HCT116 (cell line): ENCODE data around the gene TAF6L. TPM values are rescaled to one million over a fixed set of nuclear protein-coding genes. Genes with fewer than 3 reads are reported as not detected.

Experiments used
- ATAC-seq: fragments of 200-7000 bp; cut with Tn5 transposase; 2 replicates; pipeline ENCODE4 v1.9.1; 2020; ENCODE audit warnings: mild to moderate bottlenecking, moderate library complexity
- BruUV-seq: library from RNA; stranded (reverse); fragments of 400-500 nt; replicated peaks from 2 replicates; lab custom pipeline; 2021; lab: Mats Ljungman, UMichigan
- CTCF ChIA-PET: fragments of 300-600 bp; sonication (Branson Sonifier 250); formaldehyde crosslinking; loops from one replicate; lab custom pipeline; 2021; ENCODE audit warnings: antibody characterized with exemption; lab: Charles Lee
- POLR2A ChIA-PET: fragments of 300-600, 350-600 bp; sonication (Branson Sonifier 250); formaldehyde crosslinking; loops from one replicate; lab custom pipeline; 2021; ENCODE audit warnings: antibody characterized with exemption; lab: Charles Lee
- RAD21 ChIA-PET, 2 experiments: fragments of 300-600 bp; sonication (Branson Sonifier 250); formaldehyde crosslinking; loops; one replicate each; lab custom pipeline; 2023; ENCODE audit warnings: low total read pairs in 2 of 2; ENCODE audit not compliant: uncharacterized antibody in 2 of 2, unreplicated experiment in 2 of 2, low non-redundant PET in 1 of 2; lab: Charles Lee
- DNase-seq: peaks from one replicate; pipeline ENCODE4 v3.0.0-alpha.2; 2010; ENCODE audit warnings: low read depth, low spot score
- H2AFZ ChIP-seq: fragments of 200-600 bp; shearing (Covaris generic), sonication (generic); 2 replicates; pipeline ENCODE4 v1.6.1; 2017; ENCODE audit warnings: low read depth, mixed run types, mixed read lengths, antibody characterized with exemption, low read length; ENCODE audit not compliant: poor library complexity, severe bottlenecking
- H3K27ac ChIP-seq: 2 replicates; pipeline ENCODE4 v1.5.1; 2012; ENCODE audit warnings: low read depth, low read length
- H3K27me3 ChIP-seq: fragments of 200-600 bp; sonication (generic); 2 replicates; pipeline ENCODE4 v1.6.1; 2016; ENCODE audit warnings: mixed run types, low read length, mixed read lengths; ENCODE audit not compliant: insufficient read depth
- H3K36me3 ChIP-seq, 2 experiments: fragments of 200-500 bp in 1 of 2; fragments of 200-600 bp in 1 of 2; sonication (Bioruptor generic) in 1 of 2; sonication (generic) in 1 of 2; 2 replicates each; pipeline versions ENCODE4 v1.5.1 to v1.6.1; 2014 to 2016; ENCODE audit warnings: low read length in 2 of 2, inconsistent platforms in 1 of 2, mixed read lengths in 1 of 2, mixed run types in 1 of 2; ENCODE audit not compliant: insufficient read depth in 2 of 2, control insufficient read depth in 1 of 2
- H3K4me1 ChIP-seq, 2 experiments: fragments of 200-600 bp in 1 of 2; sonication (generic) in 1 of 2; 2 replicates each; pipeline versions ENCODE4 v1.5.1 to v1.6.1; 2012 to 2017; ENCODE audit warnings: low read length in 2 of 2, inconsistent platforms in 1 of 2, mild to moderate bottlenecking in 1 of 2, mixed read lengths in 1 of 2, mixed run types in 1 of 2, moderate library complexity in 1 of 2; ENCODE audit not compliant: insufficient read depth in 2 of 2, control insufficient read depth in 1 of 2
- H3K4me2 ChIP-seq: fragments of 200-600 bp; sonication (generic); 2 replicates; pipeline ENCODE4 v1.6.1; 2017; ENCODE audit warnings: mixed run types, low read length, mixed read lengths
- H3K4me3 ChIP-seq, 2 experiments: fragments of 200-600 bp in 1 of 2; sonication (generic) in 1 of 2; replicated peaks in 1 of 2; 2 replicates each; pipeline ENCODE4 v1.5.1; 2011 to 2016; ENCODE audit warnings: low read length in 2 of 2, control low read depth in 1 of 2, low read depth in 1 of 2, mild to moderate bottlenecking in 1 of 2, mixed read lengths in 1 of 2, mixed run types in 1 of 2
- H3K79me2 ChIP-seq: fragments of 200-600 bp; sonication (generic); 2 replicates; pipeline ENCODE4 v1.6.1; 2017; ENCODE audit warnings: mild to moderate bottlenecking, mixed run types, low read length, moderate library complexity, mixed read lengths; ENCODE audit not compliant: insufficient read depth
- H3K9ac ChIP-seq: fragments of 200-600 bp; sonication (generic); 2 replicates; pipeline ENCODE4 v1.6.1; 2016; ENCODE audit warnings: low read length, mixed read lengths
- H3K9me2 ChIP-seq: fragments of 200-600 bp; sonication (generic), shearing (Covaris generic); 2 replicates; pipeline ENCODE4 v1.6.1; 2017; ENCODE audit warnings: mixed run types, mild to moderate bottlenecking, moderate library complexity; ENCODE audit not compliant: insufficient read depth
- H3K9me3 ChIP-seq, 2 experiments: fragments of 200-500 bp in 1 of 2; fragments of 200-600 bp in 1 of 2; sonication (Bioruptor generic) in 1 of 2; sonication (generic) in 1 of 2; 2 replicates each; pipeline ENCODE4 v1.6.1; 2014 to 2017; ENCODE audit warnings: low read length in 2 of 2, mixed read lengths in 2 of 2, inconsistent platforms in 1 of 2, low read depth in 1 of 2, mild to moderate bottlenecking in 1 of 2, mixed run types in 1 of 2, moderate library complexity in 1 of 2; ENCODE audit not compliant: control insufficient read depth in 1 of 2, insufficient read depth in 1 of 2
- H4K20me1 ChIP-seq: fragments of 200-600 bp; sonication (generic), shearing (Covaris generic); 2 replicates; pipeline ENCODE4 v1.6.1; 2017; ENCODE audit warnings: mixed run types, mild to moderate bottlenecking, moderate library complexity; ENCODE audit not compliant: insufficient read depth
- CTCF ChIP-seq, 3 experiments: fragments of 200-600 bp in 1 of 3; sonication (generic) in 1 of 3; IDR thresholded peaks in 2 of 3; conservative IDR thresholded peaks in 1 of 3; 2 replicates each; pipeline ENCODE4 v1.5.1; 2012 to 2017; ENCODE audit warnings: low read depth in 2 of 3, low read length in 2 of 3, antibody characterized with exemption in 1 of 3, borderline replicate concordance in 1 of 3, control low read depth in 1 of 3, mild to moderate bottlenecking in 1 of 3, mixed read lengths in 1 of 3, mixed run types in 1 of 3, moderate library complexity in 1 of 3; ENCODE audit not compliant: insufficient read depth in 1 of 3
- EGR1 ChIP-seq: IDR thresholded peaks from 2 replicates; pipeline ENCODE4 v1.6.1; 2012; ENCODE audit warnings: low read depth
- EZH2 ChIP-seq: fragments of 200-600 bp; sonication (generic); IDR thresholded peaks from 2 replicates; pipeline ENCODE4 v1.6.1; 2017; ENCODE audit warnings: antibody characterized with exemption, mixed run types
- FOSL1 ChIP-seq: IDR thresholded peaks from 2 replicates; pipeline ENCODE4 v1.6.1; 2012; ENCODE audit warnings: low read depth
- MAX ChIP-seq: IDR thresholded peaks from 2 replicates; pipeline ENCODE4 v1.6.1; 2012
- POLR2A ChIP-seq: IDR thresholded peaks from 2 replicates; pipeline ENCODE4 v1.7.0; 2011; ENCODE audit warnings: borderline replicate concordance; ENCODE audit not compliant: insufficient read depth, insufficient read length; ENCODE audit errors: extremely low read depth
- POLR2AphosphoS5 ChIP-seq: IDR thresholded peaks from 2 replicates; pipeline ENCODE4 v1.6.1; 2011; ENCODE audit warnings: mild to moderate bottlenecking, low read depth, low read length, moderate library complexity
- REST ChIP-seq: IDR thresholded peaks from 2 replicates; pipeline ENCODE4 v1.6.1; 2012; ENCODE audit warnings: low read depth
- SP1 ChIP-seq: IDR thresholded peaks from 2 replicates; pipeline ENCODE4 v1.6.1; 2012; ENCODE audit warnings: low read depth
- TCF7L2 ChIP-seq: IDR thresholded peaks from 2 replicates; pipeline ENCODE4 v1.7.0; 2011; ENCODE audit warnings: borderline replicate concordance, inconsistent platforms; ENCODE audit not compliant: insufficient read depth, insufficient read length; ENCODE audit errors: extremely low read depth
- YY1 ChIP-seq: IDR thresholded peaks from 2 replicates; pipeline ENCODE4 v1.6.1; 2011; ENCODE audit warnings: low read length, low read depth, moderate library complexity, mild to moderate bottlenecking; ENCODE audit not compliant: insufficient replicate concordance; ENCODE audit errors: extremely low read depth
- intact Hi-C: fragments of 100-400 bp; cut with micrococcal nuclease; formaldehyde crosslinking; loops from 2 replicates; pipeline ENCODE4 v1.10.0; 2022
- total RNA-seq: library from RNA; stranded (reverse); gene quantifications from one replicate; pipeline ENCODE4 v1.2.1, GENCODE V29; 2021; ENCODE audit not compliant: unreplicated experiment

Gene TAF6L
- total RNA-seq, 1 experiment from 2014 or later, result 24.2 TPM

- ChIA-PET CTCF (interaction anchor here (1.4 kb wide), 1 partner anchor 394 kb away, joined by 4 read pairs; no protein-coding TSS in a partner anchor), POLR2A (interaction anchor here (0.6 to 6.1 kb wide), 4 partner anchors 51 to 1248 kb away, joined by 3 to 82 read pairs (median 3); partner anchors contain the start of gene WDR74), RAD21 (no interaction called here)
- no peak for DNase-seq
- Histone ChIP-seq H3K9me3 (no peaks in the 10 kb centered on the region), H3K4me1 (peaks cover 26 to 47% of the 10 kb centered on the region in 2 experiments; a peak in 3 of 4 replicates), H3K9me2 (no peaks in the 10 kb centered on the region), H3K27me3 (no peaks in the 10 kb centered on the region), H3K4me3 (no peak overlapping the region), H2AFZ (no peak overlapping the region), H3K36me3 (peaks cover 11 to 39% of the 10 kb centered on the region in 2 experiments; a peak in 3 of 4 replicates), H4K20me1 (no peaks in the 10 kb centered on the region), H3K4me2 (peak overlapping the region; percentile 91), H3K79me2 (peaks cover 51% of the 10 kb centered on the region), H3K9ac (no peak overlapping the region; the same call in 1 of the 2 replicates), H3K27ac (peak overlapping the region; percentile 96; the same call in 1 of the 2 replicates)
- ATAC-seq, result no peak
- intact Hi-C loops, result loop anchor here (5.0 kb wide), 2 partner anchors 93 to 117 kb away; partner anchors contain the start of genes LBHD1, SLC3A2 and UQCC3
- BruUV-seq, result no TSS peak
- TF ChIP-seq MAX, result no peak
Measured at GRCh38 chr11:62789576-62789975, 18.4 kb downstream of the TAF6L start.

- DNase-seq (peak; percentile 47), ATAC-seq (peak; percentile 76)
- Histone ChIP-seq H2AFZ (no peak within 1 kb of the TSS), H3K9me3 (no peaks in the 10 kb centered on the region), H3K4me3 (peak within 1 kb of the TSS; percentile 87 to 94), H3K27ac (peak within 1 kb of the TSS; percentile 98), H3K27me3 (no peaks in the 10 kb centered on the region), H3K4me2 (peak within 1 kb of the TSS; percentile 91), H3K9me2 (no peaks in the 10 kb centered on the region), H3K36me3 (peaks cover 25 to 56% of the 10 kb centered on the region in 2 experiments), H4K20me1 (no peaks in the 10 kb centered on the region), H3K4me1 (peaks cover 21 to 38% of the 10 kb centered on the region in 2 experiments; a peak in 3 of 4 replicates), H3K9ac (peak within 1 kb of the TSS; percentile 90), H3K79me2 (peaks cover 45% of the 10 kb centered on the region)
- BruUV-seq, result no TSS peak
- intact Hi-C loops, result no loop called here
- POLR2A ChIA-PET, result interaction anchor here (0.6 to 6.1 kb wide), 5 partner anchors 40 to 64 kb away, joined by 3 to 82 read pairs (median 3); partner anchors contain the start of genes STX5 and WDR74
- CTCF ChIA-PET, result no interaction called here
- RAD21 ChIA-PET, result no interaction called here
- no peak for TF ChIP-seq MAX
- no peak for TF ChIP-seq EZH2
- no peak for TF ChIP-seq SP1
- TF ChIP-seq POLR2AphosphoS5, result peak; percentile 97
- peak; percentile 24 for TF ChIP-seq TCF7L2
- no peak for TF ChIP-seq FOSL1
- TF ChIP-seq POLR2A, result peak; percentile 78
- no peak for TF ChIP-seq REST
- no peak for TF ChIP-seq EGR1
- TF ChIP-seq CTCF (IDR thresholded peaks at IDR 0.05 in 2 of 3, conservative IDR thresholded peaks at IDR 0.05 in 1 of 3; ENCODE audit: borderline replicate concordance in 1 of 3, insufficient read depth in 1 of 3, low read depth in 2 of 3, low read length in 2 of 3), result no peak
- peak; percentile 90 for TF ChIP-seq YY1
Measured at GRCh38 chr11:62791501-62792201, 20.5 kb downstream of the TAF6L start, which contains the start of gene TMEM223. Gene TMEM223 (minus strand): TSS chr11:62792006. CDS start chr11:62791994, 12 bp downstream.
